Measurements from ENCODE around the gene SRGAP1.

GRCh38 chr12:63849641-63850040 is 5.1 kb downstream of the SRGAP1 start:
- TF ChIP-seq GATA3 (IDR thresholded peaks at IDR 0.05; ENCODE audit: low read depth, low read length) (no peak), GATA2 (IDR thresholded peaks at IDR 0.05; ENCODE audit: low read depth, low read length) (no peak)

All from SH-SY5Y (cell line).